HepG2 (cell line): ENCODE measurements around the gene RAB5A. TPM values are rescaled to one million over a fixed set of nuclear protein-coding genes. Genes with fewer than 3 reads are reported as not detected.
"Not testable (repeated sequence)": the region's sequence is repeated elsewhere in the genome, so short reads cannot be mapped to it uniquely, and the experiment has no call there.

Source experiments
- ATAC-seq: fragments of 200-7000 bp; cut with Tn5 transposase; 3 replicates; pipeline ENCODE4 v1.9.1; 2020; ENCODE audit warnings: mild to moderate bottlenecking, moderate library complexity
- BruUV-seq: library from RNA; stranded (reverse); fragments of 400-500 nt; replicated peaks from 2 replicates; lab custom pipeline; 2021; lab: Mats Ljungman, UMichigan
- CTCF ChIA-PET: fragments of 300-600 bp; formaldehyde crosslinking; extraction: SDS; loops from one replicate; lab custom pipeline; 2021; ENCODE audit warnings: low total read pairs, inconsistent platforms, low intra/inter-chr PET ratio; lab: Yijun Ruan, JAX
- POLR2A ChIA-PET: fragments of 350-600 bp; sonication (Branson Sonifier 250); formaldehyde crosslinking; loops from one replicate; lab custom pipeline; 2020; ENCODE audit warnings: antibody characterized with exemption, inconsistent platforms; lab: Yijun Ruan, JAX
- DNase-seq: peaks from one replicate; pipeline ENCODE4 v3.0.0-alpha.2; 2015; ENCODE audit warnings: low spot score
- FAIRE-seq: peaks from 3 replicates; lab custom pipeline; 2011; peaks lifted over from hg19 to GRCh38; lab: Jason Lieb, UNC
- H2AFZ ChIP-seq: one replicate; pipeline ENCODE4 v1.6.1; 2011; ENCODE audit warnings: low read length, inconsistent platforms
- H3K27ac ChIP-seq: fragments of 300-600 bp; 3 replicates; pipeline ENCODE4 v1.8.0; 2011; ENCODE audit warnings: mixed run types, mild to moderate bottlenecking, mixed read lengths, low read length, inconsistent platforms; ENCODE audit not compliant: insufficient read depth; ENCODE audit errors: extremely low read length
- H3K27me3 ChIP-seq, 2 experiments: fragments of 200-600 bp in 1 of 2; 2 replicates in 1 of 2; 3 replicates in 1 of 2; pipeline versions ENCODE4 v1.6.0 to v1.8.0; 2011; ENCODE audit warnings: low read length in 2 of 2, mild to moderate bottlenecking in 2 of 2, moderate library complexity in 2 of 2, inconsistent platforms in 1 of 2; ENCODE audit not compliant: insufficient read depth in 2 of 2, control insufficient read depth in 1 of 2
- H3K36me3 ChIP-seq, 2 experiments: fragments of 200-600 bp in 1 of 2; replicated peaks in 1 of 2; 2 replicates in 1 of 2; 3 replicates in 1 of 2; pipeline versions ENCODE4 v1.5.1 to v1.8.0; 2011; ENCODE audit warnings: low read length in 2 of 2, inconsistent platforms in 1 of 2; ENCODE audit not compliant: insufficient read depth in 2 of 2, control insufficient read depth in 1 of 2
- H3K4me1 ChIP-seq: 2 replicates; pipeline ENCODE4 v1.5.1; 2012; ENCODE audit warnings: low read length, inconsistent platforms; ENCODE audit not compliant: insufficient read depth
- H3K4me2 ChIP-seq: 2 replicates; pipeline ENCODE4 v1.6.0; 2011; ENCODE audit warnings: low read depth, low read length, inconsistent platforms
- H3K4me3 ChIP-seq, 3 experiments: fragments of 200-600 bp in 1 of 3; sonication (generic), shearing (Covaris generic) in 1 of 3; replicated peaks in 1 of 3; 2 replicates each; pipeline ENCODE4 v1.5.1; 2011 to 2016; ENCODE audit warnings: low read length in 3 of 3, inconsistent platforms in 2 of 3, low read depth in 2 of 3, mild to moderate bottlenecking in 2 of 3, control low read depth in 1 of 3, mixed read lengths in 1 of 3; ENCODE audit not compliant: insufficient read depth in 1 of 3
- H3K79me2 ChIP-seq: one replicate; pipeline ENCODE4 v1.6.1; 2011; ENCODE audit warnings: low read length, inconsistent platforms; ENCODE audit not compliant: insufficient read depth
- H3K9ac ChIP-seq: 2 replicates; pipeline ENCODE4 v1.6.0; 2011; ENCODE audit warnings: mild to moderate bottlenecking, low read depth, low read length, inconsistent platforms; ENCODE audit not compliant: insufficient read depth
- H3K9me3 ChIP-seq: 2 replicates; pipeline ENCODE4 v1.5.1; 2012; ENCODE audit warnings: mild to moderate bottlenecking, low read length
- H4K20me1 ChIP-seq: 2 replicates; pipeline ENCODE4 v1.6.0; 2011; ENCODE audit warnings: inconsistent platforms, mild to moderate bottlenecking, low read length, moderate library complexity; ENCODE audit not compliant: insufficient read depth
- ATF7 ChIP-seq, 2 experiments: fragments of 450-650 bp in 1 of 2; sonication (generic) in 1 of 2; formaldehyde crosslinking in 1 of 2; IDR thresholded peaks; 2 replicates each; pipeline versions ENCODE4 v1.4.0 to v1.6.1; 2016 to 2020; ENCODE audit warnings: antibody characterized with exemption in 1 of 2, mild to moderate bottlenecking in 1 of 2, missing genetic modification reagents in 1 of 2
- ATRX ChIP-seq: sonication (generic); formaldehyde crosslinking; IDR thresholded peaks from 2 replicates; pipeline ENCODE4 v1.4.0; 2020; ENCODE audit warnings: missing genetic modification reagents, borderline replicate concordance
- CREB1 ChIP-seq, 2 experiments: fragments of 450-650 bp in 1 of 2; IDR thresholded peaks; 2 replicates each; pipeline ENCODE4 v1.6.1; 2016 to 2017; ENCODE audit warnings: control low read depth in 1 of 2, mild to moderate bottlenecking in 1 of 2, missing compliant biosample characterization in 1 of 2, missing genetic modification characterization in 1 of 2
- NONO ChIP-seq, 2 experiments: fragments of 450-650 bp in 1 of 2; sonication (generic) in 1 of 2; formaldehyde crosslinking in 1 of 2; IDR thresholded peaks in 1 of 2; conservative IDR thresholded peaks in 1 of 2; 2 replicates each; pipeline versions ENCODE4 v1.6.1 to v1.8.0; 2017 to 2022; ENCODE audit warnings: mild to moderate bottlenecking in 1 of 2, missing genetic modification reagents in 1 of 2, moderate library complexity in 1 of 2
- ZNF468 ChIP-seq: sonication (generic); formaldehyde crosslinking; IDR thresholded peaks from 2 replicates; pipeline ENCODE4 v1.8.0; 2022; ENCODE audit warnings: mild to moderate bottlenecking, moderate library complexity, missing genetic modification reagents
- ZSCAN25 ChIP-seq: sonication (generic); formaldehyde crosslinking; IDR thresholded peaks from 2 replicates; pipeline ENCODE4 v1.8.0; 2022; ENCODE audit warnings: mild to moderate bottlenecking, missing genetic modification reagents
- WGBS: methylation state at CpG from one replicate; pipeline ENCODE4 v1.1.6; 2017; ENCODE audit warnings: low lambda C conversion rate; 5-methylcytosine and 5-hydroxymethylcytosine counted together
- in situ Hi-C: cut with HindIII; loops from 2 replicates; pipeline ENCODE4 v1.10.0; 2017; ENCODE audit warnings: low pct_unique_long_range_greater_than_20kb; ENCODE audit not compliant: extremely low pct_ligation_motif_present
- intact Hi-C: fragments of 100-400 bp; cut with micrococcal nuclease; formaldehyde crosslinking; loops from one replicate; pipeline ENCODE4 v1.10.0; 2022; ENCODE audit not compliant: unreplicated experiment
- polyA plus RNA-seq, 8 experiments: library from polyadenylated mRNA; depleted of rRNA in 3 of 8; stranded (reverse) in 7 of 8; unstranded in 1 of 8; fragments of >200 nt; fragmentation: Illumina TruSeq in 4 of 8; extraction: Trizol in 4 of 8; gene quantifications; 2 replicates each; pipeline versions ENCODE4 v1.2.1 to v1.2.3, GENCODE V29; 2011 to 2016; ENCODE audit warnings: low read depth in 4 of 8, missing spikeins in 1 of 8, mixed read lengths in 1 of 8; ENCODE audit not compliant: insufficient read depth in 1 of 8
- total RNA-seq, 5 experiments: library from RNA; depleted of rRNA; stranded (reverse); fragments of >200 nt; fragmentation: Illumina TruSeq; extraction: Trizol; gene quantifications; 2 replicates each; pipeline ENCODE4 v1.2.3, GENCODE V29; 2016; ENCODE audit warnings: low read depth in 1 of 5
- TF ChIP-seq, protein P1 (sequence below): sonication (generic); formaldehyde crosslinking; IDR thresholded peaks from 2 replicates; pipeline ENCODE4 v1.4.0; 2020; ENCODE audit warnings: missing genetic modification reagents

The RAB5A gene
- total and polyA plus RNA-seq, 2 of the 13 experiments (the other 11 are each of a cell fraction or from before 2014, with no cell fraction given), result 16.0 to 27.1 TPM

DNA sequence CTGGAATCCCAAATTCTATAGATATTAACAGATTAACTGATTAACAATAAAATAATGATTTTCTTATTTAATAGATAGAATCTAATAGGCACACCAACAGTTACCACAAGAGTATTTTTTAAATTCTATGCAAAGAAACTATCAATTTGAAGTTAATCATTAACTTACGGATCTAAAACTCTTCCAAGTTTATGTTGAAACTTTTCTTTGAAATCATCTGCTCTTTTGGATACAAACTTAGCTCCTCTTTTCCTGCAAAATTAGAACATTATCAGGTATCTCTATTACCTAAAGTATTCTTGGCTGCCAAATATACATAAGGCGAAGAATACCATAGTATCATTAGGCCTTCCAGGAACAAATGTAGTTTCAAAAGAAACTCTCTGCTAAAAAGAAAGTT is 47.6 kb upstream of the RAB5A start:
- ATAC-seq (no peak), DNase-seq (peak; percentile 24), FAIRE-seq (no peak)
- TF ChIP-seq, protein P1, sequence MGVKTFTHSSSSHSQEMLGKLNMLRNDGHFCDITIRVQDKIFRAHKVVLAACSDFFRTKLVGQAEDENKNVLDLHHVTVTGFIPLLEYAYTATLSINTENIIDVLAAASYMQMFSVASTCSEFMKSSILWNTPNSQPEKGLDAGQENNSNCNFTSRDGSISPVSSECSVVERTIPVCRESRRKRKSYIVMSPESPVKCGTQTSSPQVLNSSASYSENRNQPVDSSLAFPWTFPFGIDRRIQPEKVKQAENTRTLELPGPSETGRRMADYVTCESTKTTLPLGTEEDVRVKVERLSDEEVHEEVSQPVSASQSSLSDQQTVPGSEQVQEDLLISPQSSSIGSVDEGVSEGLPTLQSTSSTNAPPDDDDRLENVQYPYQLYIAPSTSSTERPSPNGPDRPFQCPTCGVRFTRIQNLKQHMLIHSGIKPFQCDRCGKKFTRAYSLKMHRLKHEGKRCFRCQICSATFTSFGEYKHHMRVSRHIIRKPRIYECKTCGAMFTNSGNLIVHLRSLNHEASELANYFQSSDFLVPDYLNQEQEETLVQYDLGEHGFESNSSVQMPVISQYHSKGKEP (CRISPR knock-in tag), result no peak
- TF ChIP-seq NONO (IDR thresholded peaks at IDR 0.05) (no peak), NONO (CRISPR knock-in tag; conservative IDR thresholded peaks at IDR 0.05) (no peak), ZNF468 (CRISPR knock-in tag) (no peak), ATRX (CRISPR knock-in tag) (no peak), ZSCAN25 (CRISPR knock-in tag) (no peak)
- no peak overlapping the region for H3K9ac ChIP-seq
- 4% methylated on average over 2 of the region's 2 CpGs for WGBS
- no peak overlapping the region for H2AFZ ChIP-seq
- H3K4me1 ChIP-seq, result peaks cover 25% of the 10 kb centered on the region
- in situ Hi-C loops, result no loop called here
- no peaks in the 10 kb centered on the region for H3K36me3 ChIP-seq
- H4K20me1 ChIP-seq, result no peaks in the 10 kb centered on the region
- H3K4me3 ChIP-seq, result peak overlapping the region in 1 of 3 experiments; percentile 10; a peak in 1 of 6 replicates
- H3K27ac ChIP-seq, result no peak overlapping the region
- no peaks in the 10 kb centered on the region for H3K27me3 ChIP-seq
- 0 out of 2 replicates have a peak overlapping the region, but pooled peaks have one; percentile 33 for H3K4me2 ChIP-seq
- BruUV-seq, result no TSS peak
- ChIA-PET CTCF (no interaction called here), POLR2A (no interaction called here)
- intact Hi-C loops, result no loop called here
- H3K9me3 ChIP-seq, result no peaks in the 10 kb centered on the region
- no peaks in the 10 kb centered on the region for H3K79me2 ChIP-seq

DNA sequence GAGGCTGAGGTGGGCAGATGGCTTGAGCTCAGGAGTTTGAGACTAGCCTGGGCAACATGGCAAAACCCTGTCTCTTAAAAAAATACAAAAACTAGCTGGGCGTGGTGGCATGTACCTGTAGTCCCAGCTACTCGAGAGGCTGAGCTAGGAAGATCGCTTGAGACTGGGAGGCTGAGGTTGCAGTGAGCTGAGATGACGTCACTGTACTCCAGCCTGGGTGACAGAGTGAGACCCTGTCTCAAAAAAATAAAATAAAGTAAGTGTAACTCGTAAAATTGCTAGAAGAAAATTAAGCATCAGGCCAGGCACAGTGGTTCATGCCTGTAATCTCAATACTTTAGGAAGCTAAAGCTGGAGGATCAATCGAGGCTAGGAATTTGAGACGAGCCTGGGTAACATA is 47.1 kb upstream of the RAB5A start:
- WGBS, result 12% methylated on average over 7 of the region's 7 CpGs
- H3K9me3 ChIP-seq; H3K36me3 ChIP-seq; BruUV-seq; POLR2A ChIA-PET; H3K27me3 ChIP-seq; H3K9ac ChIP-seq; H3K4me3 ChIP-seq; intact Hi-C loops; FAIRE-seq; CTCF ChIA-PET; ATAC-seq; in situ Hi-C loops; H3K27ac ChIP-seq; H2AFZ ChIP-seq; H3K79me2 ChIP-seq; DNase-seq; H4K20me1 ChIP-seq; TF ChIP-seq CREB1, ATF7 (CRISPR knock-in tag; IDR thresholded peaks at IDR 0.05): not testable (repeated sequence)
- TF ChIP-seq CREB1 (IDR thresholded peaks at IDR 0.05) (peak; percentile 95), ATF7 (IDR thresholded peaks at IDR 0.05) (peak; percentile 97)
- peaks cover 25% of the 10 kb centered on the region for H3K4me1 ChIP-seq
- H3K4me2 ChIP-seq, result peak overlapping the region; percentile 33; the same call in 1 of the 2 replicates
